H1 (cell line): ENCODE measurements around the gene ABHD11. TPM values are rescaled to one million over a fixed set of nuclear protein-coding genes. Genes with fewer than 3 reads are reported as not detected.

Experiments
- CTCF ChIA-PET: fragments of 300-600 bp; sonication (Branson Sonifier 250); formaldehyde crosslinking; loops from one replicate; lab custom pipeline; 2021; ENCODE audit not compliant: partially characterized antibody; lab: Charles Lee
- POLR2A ChIA-PET: fragments of 300-600 bp; sonication (Branson Sonifier 250); formaldehyde crosslinking; loops from one replicate; lab custom pipeline; 2021; ENCODE audit warnings: inconsistent platforms; ENCODE audit not compliant: partially characterized antibody; lab: Charles Lee
- DNase-seq, 2 experiments: peaks; one replicate each; pipeline versions ENCODE4 v3.0.0 to v3.0.0-alpha.2; 2010 to 2022; ENCODE audit warnings: low spot score in 2 of 2, low read depth in 1 of 2, mixed read lengths in 1 of 2
- FAIRE-seq: peaks from 2 replicates; lab custom pipeline; 2011; peaks lifted over from hg19 to GRCh38; lab: Jason Lieb, UNC
- H2AFZ ChIP-seq: 2 replicates; pipeline ENCODE4 v1.8.1; 2012; ENCODE audit warnings: low read length, inconsistent platforms
- H2AK5ac ChIP-seq: 2 replicates; pipeline ENCODE4 v1.6.1; 2013; ENCODE audit warnings: low read depth, low read length
- H2BK120ac ChIP-seq: replicated peaks from 2 replicates; pipeline ENCODE3; 2013; ENCODE audit warnings: low read depth, low read length, inconsistent platforms
- H2BK12ac ChIP-seq: 2 replicates; pipeline ENCODE4 v1.6.1; 2013; ENCODE audit warnings: low read depth, low read length
- H2BK15ac ChIP-seq: 2 replicates; pipeline ENCODE4 v1.6.1; 2013; ENCODE audit warnings: low read length
- H2BK20ac ChIP-seq: 2 replicates; pipeline ENCODE4 v1.6.1; 2013; ENCODE audit warnings: low read length
- H2BK5ac ChIP-seq: 2 replicates; pipeline ENCODE4 v1.6.1; 2013; ENCODE audit warnings: low read depth, low read length
- H3K14ac ChIP-seq: 2 replicates; pipeline ENCODE4 v1.6.1; 2013; ENCODE audit warnings: inconsistent platforms; ENCODE audit not compliant: insufficient read length
- H3K18ac ChIP-seq: 2 replicates; pipeline ENCODE4 v1.6.1; 2013; ENCODE audit warnings: low read length; ENCODE audit errors: extremely low read depth
- H3K23ac ChIP-seq: 2 replicates; pipeline ENCODE4 v1.6.1; 2013; ENCODE audit warnings: inconsistent platforms; ENCODE audit not compliant: insufficient read length
- H3K23me2 ChIP-seq: 2 replicates; pipeline ENCODE4 v1.6.1; 2013; ENCODE audit warnings: low read depth, low read length
- H3K27ac ChIP-seq: 2 replicates; pipeline ENCODE4 v1.6.1; 2011; ENCODE audit warnings: low read depth, low read length, inconsistent platforms
- H3K27me3 ChIP-seq, 4 experiments: replicated peaks in 1 of 4; 1 replicate in 1 of 4; 2 replicates in 3 of 4; pipeline versions ENCODE4 v1.6.1 to v1.8.1; 2011 to 2013; ENCODE audit warnings: low read length in 3 of 4, mild to moderate bottlenecking in 3 of 4, inconsistent platforms in 2 of 4, mixed read lengths in 2 of 4, moderate library complexity in 1 of 4; ENCODE audit not compliant: control insufficient read depth in 3 of 4, insufficient read depth in 3 of 4; ENCODE audit errors: extremely low read depth in 1 of 4
- H3K36me3 ChIP-seq, 4 experiments: 2 replicates each; pipeline versions ENCODE4 v1.6.1 to v1.8.1; 2011 to 2013; ENCODE audit warnings: mild to moderate bottlenecking in 4 of 4, low read length in 3 of 4, moderate library complexity in 2 of 4, control low read depth in 1 of 4, inconsistent platforms in 1 of 4; ENCODE audit not compliant: insufficient read depth in 4 of 4, control insufficient read depth in 2 of 4
- H3K4ac ChIP-seq: replicated peaks from 2 replicates; pipeline ENCODE3; 2013; ENCODE audit warnings: low read length, low read depth, mixed read lengths, inconsistent platforms; ENCODE audit not compliant: insufficient read length
- H3K4me1 ChIP-seq, 4 experiments: replicated peaks in 1 of 4; 1 replicate in 1 of 4; 2 replicates in 3 of 4; pipeline versions ENCODE4 v1.6.1 to v1.8.1; 2011 to 2013; ENCODE audit warnings: low read length in 3 of 4, inconsistent platforms in 2 of 4, mixed read lengths in 1 of 4; ENCODE audit not compliant: insufficient read depth in 4 of 4, control insufficient read depth in 3 of 4
- H3K4me2 ChIP-seq, 2 experiments: 2 replicates each; pipeline versions ENCODE4 v1.6.1 to v1.8.1; 2011 to 2013; ENCODE audit warnings: low read depth in 2 of 2, low read length in 2 of 2, control low read depth in 1 of 2, inconsistent platforms in 1 of 2, mild to moderate bottlenecking in 1 of 2; ENCODE audit not compliant: insufficient read depth in 1 of 2
- H3K4me3 ChIP-seq, 4 experiments: fragments of 200-600, 300-600 bp in 1 of 4; sonication (generic), shearing (Covaris generic), sonication (Bioruptor Twin) in 1 of 4; 2 replicates each; pipeline versions ENCODE4 v1.5.1 to v1.8.1; 2011 to 2016; ENCODE audit warnings: low read length in 4 of 4, low read depth in 3 of 4, control low read depth in 2 of 4, inconsistent platforms in 2 of 4, mild to moderate bottlenecking in 2 of 4, mixed read lengths in 1 of 4, moderate library complexity in 1 of 4; ENCODE audit not compliant: insufficient read depth in 2 of 4; ENCODE audit errors: extremely low read depth in 1 of 4
- H3K56ac ChIP-seq: replicated peaks from 2 replicates; pipeline ENCODE3; 2013; ENCODE audit warnings: low read depth, mild to moderate bottlenecking, mixed read lengths, low read length, inconsistent platforms; ENCODE audit not compliant: insufficient read length
- H3K79me1 ChIP-seq: 2 replicates; pipeline ENCODE4 v1.6.1; 2013; ENCODE audit warnings: low read depth, low read length, control low read depth
- H3K79me2 ChIP-seq, 2 experiments: 2 replicates each; pipeline versions ENCODE4 v1.6.1 to v1.8.1; 2012 to 2013; ENCODE audit warnings: low read length in 2 of 2, mild to moderate bottlenecking in 2 of 2, inconsistent platforms in 1 of 2; ENCODE audit not compliant: insufficient read depth in 2 of 2, control insufficient read depth in 1 of 2
- H3K9ac ChIP-seq, 4 experiments: replicated peaks in 1 of 4; 1 replicate in 1 of 4; 2 replicates in 3 of 4; pipeline versions ENCODE4 v1.6.1 to v1.8.1; 2011 to 2013; ENCODE audit warnings: low read depth in 3 of 4, low read length in 3 of 4, control low read depth in 2 of 4, mild to moderate bottlenecking in 2 of 4, moderate library complexity in 2 of 4, inconsistent platforms in 1 of 4; ENCODE audit errors: extremely low read depth in 1 of 4
- H3K9me3 ChIP-seq, 2 experiments: 2 replicates each; pipeline versions ENCODE4 v1.6.1 to v1.8.1; 2012 to 2013; ENCODE audit warnings: mild to moderate bottlenecking in 2 of 2, moderate library complexity in 2 of 2, control low read depth in 1 of 2, inconsistent platforms in 1 of 2, low read depth in 1 of 2, low read length in 1 of 2, mixed read lengths in 1 of 2; ENCODE audit not compliant: insufficient read depth in 2 of 2
- H4K20me1 ChIP-seq, 2 experiments: replicated peaks in 1 of 2; 2 replicates each; pipeline versions ENCODE3 to v1.8.1; 2011 to 2013; ENCODE audit warnings: inconsistent platforms in 2 of 2, low read length in 2 of 2, mild to moderate bottlenecking in 1 of 2; ENCODE audit not compliant: insufficient read depth in 2 of 2, control insufficient read depth in 1 of 2
- H4K5ac ChIP-seq: 2 replicates; pipeline ENCODE4 v1.6.1; 2013; ENCODE audit warnings: low read length, low read depth, mixed read lengths, inconsistent platforms; ENCODE audit not compliant: insufficient read length
- H4K8ac ChIP-seq: 2 replicates; pipeline ENCODE4 v1.8.0; 2013; ENCODE audit warnings: mild to moderate bottlenecking, moderate library complexity, low read length, inconsistent platforms; ENCODE audit not compliant: insufficient read depth; ENCODE audit errors: extremely low read depth
- H4K91ac ChIP-seq: replicated peaks from 2 replicates; pipeline ENCODE3; 2013; ENCODE audit warnings: low read length, mixed read lengths, inconsistent platforms; ENCODE audit not compliant: insufficient read length
- ASH2L ChIP-seq: fragments of 200-600, 300-600 bp; sonication (generic); IDR thresholded peaks from one replicate; pipeline ENCODE4 v1.7.1; 2017; ENCODE audit warnings: low read length
- BACH1 ChIP-seq: IDR thresholded peaks from 2 replicates; pipeline ENCODE4 v1.6.1; 2012; ENCODE audit warnings: low read length, improper control_type of control experiment
- CBX8 ChIP-seq: fragments of 300-800, 300-1000 bp; sonication (generic); IDR thresholded peaks from 2 replicates; pipeline ENCODE4 v1.7.1; 2016; ENCODE audit warnings: low read depth, low read length, borderline replicate concordance
- CEBPB ChIP-seq: IDR thresholded peaks from 2 replicates; pipeline ENCODE4 v1.6.1; 2012; ENCODE audit warnings: low read depth, low read length
- CHD1 ChIP-seq: IDR thresholded peaks from 2 replicates; pipeline ENCODE4 v1.6.1; 2012; ENCODE audit warnings: low read depth, low read length, improper control_type of control experiment
- GTF2F1 ChIP-seq: IDR thresholded peaks from 2 replicates; pipeline ENCODE4 v1.6.1; 2012; ENCODE audit warnings: low read depth, low read length, improper control_type of control experiment, borderline replicate concordance
- JUN ChIP-seq: IDR thresholded peaks from 2 replicates; pipeline ENCODE4 v1.6.1; 2011; ENCODE audit warnings: low read depth, mild to moderate bottlenecking, improper control_type of control experiment, low read length
- JUND ChIP-seq: IDR thresholded peaks from 2 replicates; pipeline ENCODE4 v1.6.1; 2011; ENCODE audit warnings: mild to moderate bottlenecking, improper control_type of control experiment, low read length
- KDM1A ChIP-seq: fragments of 200-600, 300-600 bp; sonication (generic); IDR thresholded peaks from 2 replicates; pipeline ENCODE4 v1.7.1; 2016; ENCODE audit warnings: mild to moderate bottlenecking, low read length, borderline replicate concordance
- MAFK ChIP-seq: IDR thresholded peaks from 2 replicates; pipeline ENCODE4 v1.6.1; 2012; ENCODE audit warnings: low read depth, mild to moderate bottlenecking, improper control_type of control experiment, low read length
- SP2 ChIP-seq: IDR thresholded peaks from 2 replicates; pipeline ENCODE4 v1.6.1; 2012; ENCODE audit warnings: mild to moderate bottlenecking, low read length, inconsistent platforms
- YY1 ChIP-seq: IDR thresholded peaks from 2 replicates; pipeline ENCODE4 v1.6.1; 2011; ENCODE audit warnings: low read depth, mild to moderate bottlenecking, low read length
- WGBS, 2 experiments: shearing (Covaris generic) in 1 of 2; methylation state at CpG; one replicate each; pipeline versions ENCODE4 v1.1.6 to v1.1.7; 2013 to 2015; ENCODE audit warnings: low lambda C conversion rate in 2 of 2, mixed read lengths in 2 of 2, inconsistent platforms in 1 of 2, low coverage in 1 of 2, missing lambda C conversion rate in 1 of 2; ENCODE audit not compliant: insufficient replicate concordance in 2 of 2, insufficient coverage in 1 of 2, insufficient read length in 1 of 2; ENCODE audit errors: extremely low coverage in 1 of 2, missing lambda C conversion rate in 1 of 2; 5-methylcytosine and 5-hydroxymethylcytosine counted together
- polyA plus RNA-seq, 7 experiments: library from polyadenylated mRNA; depleted of rRNA in 3 of 7; stranded (reverse) in 5 of 7; unstranded in 2 of 7; fragments of >200 nt in 5 of 7; fragments of 200-250 nt in 2 of 7; gene quantifications; 1 replicate in 5 of 7; 2 replicates in 1 of 7; 4 replicates in 1 of 7; pipeline versions ENCODE4 v1.2.1 to v1.2.3, GENCODE V29; 2011 to 2013; ENCODE audit warnings: missing spikeins in 2 of 7, mixed read lengths in 2 of 7
- total RNA-seq: library from RNA; stranded (reverse); fragmentation: NEBNext Ultra II Directional; extraction: Animal tissue kit (Norgen Biotek cat#: 25700); gene quantifications from 2 replicates; pipeline ENCODE4 v1.2.1, GENCODE V29; 2021

ABHD11 gene
- total and polyA plus RNA-seq, 2 of the 8 experiments (the other 6 are each of a cell fraction or from before 2014, with no cell fraction given), result 19.8 to 42.2 TPM

- Histone ChIP-seq H3K79me1 (no peaks in the 10 kb centered on the region), H4K20me1 (peaks cover 4 to 14% of the 10 kb centered on the region in 2 experiments), H3K27ac (no peak overlapping the region), H3K4me1 (peaks cover 0 to 6% (median 0%) of the 10 kb centered on the region in 4 experiments; a peak in 4 of 7 replicates), H2BK120ac (no peak overlapping the region), H2BK5ac (no peak overlapping the region), H2AFZ (no peak overlapping the region), H3K9me3 (no peaks in the 10 kb centered on the region), H2AK5ac (no peak overlapping the region), H3K27me3 (no peaks in the 10 kb centered on the region), H3K23me2 (no peaks in the 10 kb centered on the region), H3K4ac (no peak overlapping the region), H3K14ac (no peak overlapping the region), H3K36me3 (peaks cover 4 to 15% (median 8%) of the 10 kb centered on the region in 4 experiments; a peak in 5 of 8 replicates), H3K4me3 (no peak overlapping the region), H3K18ac (no peak overlapping the region), H2BK20ac (no peak overlapping the region), H3K4me2 (no peak overlapping the region), H4K91ac (no peak overlapping the region), H4K8ac (no peak overlapping the region), H3K23ac (no peak overlapping the region), H3K9ac (no peak overlapping the region), H2BK15ac (no peak overlapping the region), H4K5ac (no peak overlapping the region), H3K56ac (no peak overlapping the region), H2BK12ac (no peak overlapping the region), H3K79me2 (peaks cover 0 to 3% of the 10 kb centered on the region in 2 experiments; a peak in 1 of 4 replicates)
- ChIA-PET POLR2A (interaction anchor here (0.6 to 0.8 kb wide), 2 partner anchors 72 to 214 kb away, joined by 3 read pairs; no protein-coding TSS in a partner anchor), CTCF (interaction anchor here (0.6 to 11.1 kb wide), 6 partner anchors 12 to 563 kb away, joined by 3 to 87 read pairs (median 4); partner anchors contain the start of gene STX1A)
- TF ChIP-seq BACH1 (no peak), CBX8 (no peak), MAFK (no peak), CHD1 (no peak), ASH2L (no peak), SP2 (no peak), JUND (no peak), KDM1A (no peak), JUN (no peak), CEBPB (no peak), GTF2F1 (no peak), YY1 (no peak)
- DNase-seq (no peak), FAIRE-seq (no peak)
- WGBS, 2 experiments, result 80% methylated on average over 2 of the region's 2 CpGs; no CpG with 5 or more reads in 1 of the 2 experiments
Observed at GRCh38 chr7:73732397-73732796, 6.2 kb downstream of the ABHD11 start.
